Hematopoietic multipotent progenitor cell treated with erythropoietin and hydrocortisone succinate and interleukin-3 and kit ligand, for 8 days (in vitro differentiated cells): ENCODE data around the gene JARID2.
"Not testable (repeated sequence)": the region's sequence is repeated elsewhere in the genome, so short reads cannot be mapped to it uniquely, and the experiment has no call there.

Experiments used
- DNase-seq: peaks from one replicate; pipeline ENCODE4 v3.0.0-alpha.2; 2015

The JARID2 gene

GRCh38 chr6:15290962-15291704, 45.3 kb downstream of the JARID2 start:
- DNase-seq = no peak

GRCh38 chr6:15292721-15293302, 46.9 kb downstream of the JARID2 start:
- no peak for DNase-seq

- DNase-seq = no peak
Measured at GRCh38 chr6:15293674-15294073, 47.8 kb downstream of the JARID2 start.

- no peak for DNase-seq
Measured at GRCh38 chr6:15294504-15294903, 48.6 kb downstream of the JARID2 start.

- DNase-seq = no peak
Measured at GRCh38 chr6:15296249-15296648, 50.4 kb downstream of the JARID2 start.

GRCh38 chr6:15296735-15297134, 50.9 kb downstream of the JARID2 start:
- DNase-seq = peak; percentile 63

GRCh38 chr6:15297167-15297566, 51.3 kb downstream of the JARID2 start:
- not testable (repeated sequence) for DNase-seq

GRCh38 chr6:15297895-15298590, 52.2 kb downstream of the JARID2 start:
- DNase-seq = no peak

- DNase-seq = peak; percentile 96
Measured at GRCh38 chr6:15299430-15300131, 53.7 kb downstream of the JARID2 start.

- DNase-seq = no peak
Measured at GRCh38 chr6:15301179-15302006, 55.5 kb downstream of the JARID2 start.

- DNase-seq = peak; percentile 62
Measured at GRCh38 chr6:15303162-15303919, 57.5 kb downstream of the JARID2 start.

- DNase-seq = peak; percentile 28
Measured at GRCh38 chr6:15303920-15304291, 58.0 kb downstream of the JARID2 start.

GRCh38 chr6:15304337-15305042, 58.6 kb downstream of the JARID2 start:
- peak; percentile 93 for DNase-seq

GRCh38 chr6:15305496-15305895, 59.6 kb downstream of the JARID2 start:
- DNase-seq = no peak

- no peak for DNase-seq
Measured at GRCh38 chr6:15305909-15306308, 60.0 kb downstream of the JARID2 start.

GRCh38 chr6:15308435-15309213, 62.8 kb downstream of the JARID2 start:
- DNase-seq = peak; percentile 22

- DNase-seq = no peak
Measured at GRCh38 chr6:15309611-15310283, 63.9 kb downstream of the JARID2 start.

- no peak for DNase-seq
Measured at GRCh38 chr6:15310680-15311079, 64.8 kb downstream of the JARID2 start.

- DNase-seq = no peak
Measured at GRCh38 chr6:15312500-15312899, 66.6 kb downstream of the JARID2 start.

GRCh38 chr6:15313367-15313766, 67.5 kb downstream of the JARID2 start:
- DNase-seq = no peak
